Upper lobe of left lung (tissue), 4 donors: ENCODE data around the gene TMEM132C.

Source experiments
- EP300 ChIP-seq, 4 donors: sonication (generic); formaldehyde crosslinking; IDR thresholded peaks; one replicate each; pipeline ENCODE4 v1.5.1; 2017; ENCODE audit warnings: antibody characterized with exemption in 4 of 4, control low read depth in 2 of 4
- TF ChIP-seq, protein P1 (sequence below), 6 experiments: fragments of 450-650 bp in 4 of 6; fragments of 200-600 bp in 2 of 6; sonication (generic) in 2 of 6; IDR thresholded peaks; one replicate each; pipeline ENCODE4 v1.5.1; 2016 to 2019; ENCODE audit warnings: antibody characterized with exemption in 6 of 6

DNA sequence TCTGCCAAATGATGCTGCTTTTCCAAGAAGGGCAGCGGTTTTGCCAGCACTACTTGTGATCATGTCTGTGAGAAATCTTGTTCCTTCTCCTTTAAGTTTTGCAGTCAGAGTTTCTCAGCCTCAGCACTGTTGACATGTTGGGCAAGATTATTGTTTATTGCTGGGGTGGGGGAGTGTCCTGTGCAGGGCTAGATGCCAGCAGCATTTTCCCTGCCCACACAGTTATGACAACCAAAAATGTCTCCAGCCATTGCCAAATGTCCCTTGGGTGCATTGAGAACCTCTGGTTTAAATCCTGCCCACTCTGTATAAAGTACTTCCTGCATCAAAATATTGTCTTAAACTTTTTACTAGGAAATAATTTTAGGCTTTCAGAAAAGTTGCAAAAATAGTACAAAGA lies 20.0 kb downstream of the TMEM132C start:
- TF ChIP-seq, protein P1, sequence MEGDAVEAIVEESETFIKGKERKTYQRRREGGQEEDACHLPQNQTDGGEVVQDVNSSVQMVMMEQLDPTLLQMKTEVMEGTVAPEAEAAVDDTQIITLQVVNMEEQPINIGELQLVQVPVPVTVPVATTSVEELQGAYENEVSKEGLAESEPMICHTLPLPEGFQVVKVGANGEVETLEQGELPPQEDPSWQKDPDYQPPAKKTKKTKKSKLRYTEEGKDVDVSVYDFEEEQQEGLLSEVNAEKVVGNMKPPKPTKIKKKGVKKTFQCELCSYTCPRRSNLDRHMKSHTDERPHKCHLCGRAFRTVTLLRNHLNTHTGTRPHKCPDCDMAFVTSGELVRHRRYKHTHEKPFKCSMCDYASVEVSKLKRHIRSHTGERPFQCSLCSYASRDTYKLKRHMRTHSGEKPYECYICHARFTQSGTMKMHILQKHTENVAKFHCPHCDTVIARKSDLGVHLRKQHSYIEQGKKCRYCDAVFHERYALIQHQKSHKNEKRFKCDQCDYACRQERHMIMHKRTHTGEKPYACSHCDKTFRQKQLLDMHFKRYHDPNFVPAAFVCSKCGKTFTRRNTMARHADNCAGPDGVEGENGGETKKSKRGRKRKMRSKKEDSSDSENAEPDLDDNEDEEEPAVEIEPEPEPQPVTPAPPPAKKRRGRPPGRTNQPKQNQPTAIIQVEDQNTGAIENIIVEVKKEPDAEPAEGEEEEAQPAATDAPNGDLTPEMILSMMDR (IDR thresholded peaks at IDR 0.05): no peak
- TF ChIP-seq EP300 (IDR thresholded peaks at IDR 0.05): no peak
